HCT116 (cell line): ENCODE results near the gene ARHGEF10L. TPM values are rescaled to one million over a fixed set of nuclear protein-coding genes. Genes with fewer than 3 reads are reported as not detected.

Source experiments
- ATAC-seq: fragments of 200-7000 bp; cut with Tn5 transposase; 2 replicates; pipeline ENCODE4 v1.9.1; 2020; ENCODE audit warnings: mild to moderate bottlenecking, moderate library complexity
- BruUV-seq: library from RNA; stranded (reverse); fragments of 400-500 nt; replicated peaks from 2 replicates; lab custom pipeline; 2021; lab: Mats Ljungman, UMichigan
- CTCF ChIA-PET: fragments of 300-600 bp; sonication (Branson Sonifier 250); formaldehyde crosslinking; loops from one replicate; lab custom pipeline; 2021; ENCODE audit warnings: antibody characterized with exemption; lab: Charles Lee
- POLR2A ChIA-PET: fragments of 300-600, 350-600 bp; sonication (Branson Sonifier 250); formaldehyde crosslinking; loops from one replicate; lab custom pipeline; 2021; ENCODE audit warnings: antibody characterized with exemption; lab: Charles Lee
- RAD21 ChIA-PET, 2 experiments: fragments of 300-600 bp; sonication (Branson Sonifier 250); formaldehyde crosslinking; loops; one replicate each; lab custom pipeline; 2023; ENCODE audit warnings: low total read pairs in 2 of 2; ENCODE audit not compliant: uncharacterized antibody in 2 of 2, unreplicated experiment in 2 of 2, low non-redundant PET in 1 of 2; lab: Charles Lee
- DNase-seq: peaks from one replicate; pipeline ENCODE4 v3.0.0-alpha.2; 2010; ENCODE audit warnings: low read depth, low spot score
- H2AFZ ChIP-seq: fragments of 200-600 bp; shearing (Covaris generic), sonication (generic); 2 replicates; pipeline ENCODE4 v1.6.1; 2017; ENCODE audit warnings: low read depth, mixed run types, mixed read lengths, antibody characterized with exemption, low read length; ENCODE audit not compliant: poor library complexity, severe bottlenecking
- H3K27ac ChIP-seq: 2 replicates; pipeline ENCODE4 v1.5.1; 2012; ENCODE audit warnings: low read depth, low read length
- H3K27me3 ChIP-seq: fragments of 200-600 bp; sonication (generic); 2 replicates; pipeline ENCODE4 v1.6.1; 2016; ENCODE audit warnings: mixed run types, low read length, mixed read lengths; ENCODE audit not compliant: insufficient read depth
- H3K36me3 ChIP-seq, 2 experiments: fragments of 200-500 bp in 1 of 2; fragments of 200-600 bp in 1 of 2; sonication (Bioruptor generic) in 1 of 2; sonication (generic) in 1 of 2; 2 replicates each; pipeline versions ENCODE4 v1.5.1 to v1.6.1; 2014 to 2016; ENCODE audit warnings: low read length in 2 of 2, inconsistent platforms in 1 of 2, mixed read lengths in 1 of 2, mixed run types in 1 of 2; ENCODE audit not compliant: insufficient read depth in 2 of 2, control insufficient read depth in 1 of 2
- H3K4me1 ChIP-seq, 2 experiments: fragments of 200-600 bp in 1 of 2; sonication (generic) in 1 of 2; 2 replicates each; pipeline versions ENCODE4 v1.5.1 to v1.6.1; 2012 to 2017; ENCODE audit warnings: low read length in 2 of 2, inconsistent platforms in 1 of 2, mild to moderate bottlenecking in 1 of 2, mixed read lengths in 1 of 2, mixed run types in 1 of 2, moderate library complexity in 1 of 2; ENCODE audit not compliant: insufficient read depth in 2 of 2, control insufficient read depth in 1 of 2
- H3K4me2 ChIP-seq: fragments of 200-600 bp; sonication (generic); 2 replicates; pipeline ENCODE4 v1.6.1; 2017; ENCODE audit warnings: mixed run types, low read length, mixed read lengths
- H3K4me3 ChIP-seq, 2 experiments: fragments of 200-600 bp in 1 of 2; sonication (generic) in 1 of 2; replicated peaks in 1 of 2; 2 replicates each; pipeline ENCODE4 v1.5.1; 2011 to 2016; ENCODE audit warnings: low read length in 2 of 2, control low read depth in 1 of 2, low read depth in 1 of 2, mild to moderate bottlenecking in 1 of 2, mixed read lengths in 1 of 2, mixed run types in 1 of 2
- H3K79me2 ChIP-seq: fragments of 200-600 bp; sonication (generic); 2 replicates; pipeline ENCODE4 v1.6.1; 2017; ENCODE audit warnings: mild to moderate bottlenecking, mixed run types, low read length, moderate library complexity, mixed read lengths; ENCODE audit not compliant: insufficient read depth
- H3K9ac ChIP-seq: fragments of 200-600 bp; sonication (generic); 2 replicates; pipeline ENCODE4 v1.6.1; 2016; ENCODE audit warnings: low read length, mixed read lengths
- H3K9me2 ChIP-seq: fragments of 200-600 bp; sonication (generic), shearing (Covaris generic); 2 replicates; pipeline ENCODE4 v1.6.1; 2017; ENCODE audit warnings: mixed run types, mild to moderate bottlenecking, moderate library complexity; ENCODE audit not compliant: insufficient read depth
- H3K9me3 ChIP-seq, 2 experiments: fragments of 200-500 bp in 1 of 2; fragments of 200-600 bp in 1 of 2; sonication (Bioruptor generic) in 1 of 2; sonication (generic) in 1 of 2; 2 replicates each; pipeline ENCODE4 v1.6.1; 2014 to 2017; ENCODE audit warnings: low read length in 2 of 2, mixed read lengths in 2 of 2, inconsistent platforms in 1 of 2, low read depth in 1 of 2, mild to moderate bottlenecking in 1 of 2, mixed run types in 1 of 2, moderate library complexity in 1 of 2; ENCODE audit not compliant: control insufficient read depth in 1 of 2, insufficient read depth in 1 of 2
- H4K20me1 ChIP-seq: fragments of 200-600 bp; sonication (generic), shearing (Covaris generic); 2 replicates; pipeline ENCODE4 v1.6.1; 2017; ENCODE audit warnings: mixed run types, mild to moderate bottlenecking, moderate library complexity; ENCODE audit not compliant: insufficient read depth
- CBX3 ChIP-seq: IDR thresholded peaks from 2 replicates; pipeline ENCODE4 v1.6.1; 2012; ENCODE audit warnings: low read depth
- CEBPB ChIP-seq: IDR thresholded peaks from 2 replicates; pipeline ENCODE4 v1.6.1; 2012; ENCODE audit warnings: low read depth
- EZH2phosphoT487 ChIP-seq: fragments of 200-600 bp; IDR thresholded peaks from 2 replicates; pipeline ENCODE4 v1.6.1; 2018; ENCODE audit warnings: antibody characterized with exemption, borderline replicate concordance
- ZNF274 ChIP-seq: fragments of 200-500 bp; sonication (Bioruptor generic); IDR thresholded peaks from 2 replicates; pipeline ENCODE4 v1.6.1; 2014; ENCODE audit warnings: mild to moderate bottlenecking, low read depth, low read length, inconsistent platforms
- intact Hi-C: fragments of 100-400 bp; cut with micrococcal nuclease; formaldehyde crosslinking; loops from 2 replicates; pipeline ENCODE4 v1.10.0; 2022
- total RNA-seq: library from RNA; stranded (reverse); gene quantifications from one replicate; pipeline ENCODE4 v1.2.1, GENCODE V29; 2021; ENCODE audit not compliant: unreplicated experiment
- TF ChIP-seq, protein P1 (sequence below), 3 experiments: fragments of 200-600 bp in 1 of 3; sonication (generic) in 1 of 3; IDR thresholded peaks in 2 of 3; conservative IDR thresholded peaks in 1 of 3; 2 replicates each; pipeline ENCODE4 v1.5.1; 2012 to 2017; ENCODE audit warnings: low read depth in 2 of 3, low read length in 2 of 3, antibody characterized with exemption in 1 of 3, borderline replicate concordance in 1 of 3, control low read depth in 1 of 3, mild to moderate bottlenecking in 1 of 3, mixed read lengths in 1 of 3, mixed run types in 1 of 3, moderate library complexity in 1 of 3; ENCODE audit not compliant: insufficient read depth in 1 of 3
- TF ChIP-seq, protein P2 (sequence below): IDR thresholded peaks from 2 replicates; pipeline ENCODE4 v1.6.1; 2012

The ARHGEF10L gene
- total RNA-seq, 1 experiment from 2014 or later = 14.7 TPM

- H3K9me3 ChIP-seq = no peaks in the 10 kb centered on the region
- ATAC-seq = no peak
- no peak overlapping the region for H3K9ac ChIP-seq
- H3K9me2 ChIP-seq = no peaks in the 10 kb centered on the region
- ChIA-PET CTCF (no interaction called here), RAD21 (no interaction called here), POLR2A (no interaction called here)
- H3K4me1 ChIP-seq = peaks cover 26 to 54% of the 10 kb centered on the region in 2 experiments
- intact Hi-C loops = no loop called here
- no peaks in the 10 kb centered on the region for H4K20me1 ChIP-seq
- H3K79me2 ChIP-seq = peaks cover 6% of the 10 kb centered on the region; the same call in 1 of the 2 replicates
- no peak overlapping the region for H3K4me2 ChIP-seq
- H2AFZ ChIP-seq = no peak overlapping the region
- no peaks in the 10 kb centered on the region for H3K27me3 ChIP-seq
- no peak for DNase-seq
- no peaks in the 10 kb centered on the region for H3K36me3 ChIP-seq
- no TSS peak for BruUV-seq
- no peak overlapping the region for H3K4me3 ChIP-seq
- H3K27ac ChIP-seq = no peak overlapping the region
- TF ChIP-seq CEBPB (no peak), EZH2phosphoT487 (no peak), ZNF274 (no peak), CBX3 (no peak)
- TF ChIP-seq, protein P1, sequence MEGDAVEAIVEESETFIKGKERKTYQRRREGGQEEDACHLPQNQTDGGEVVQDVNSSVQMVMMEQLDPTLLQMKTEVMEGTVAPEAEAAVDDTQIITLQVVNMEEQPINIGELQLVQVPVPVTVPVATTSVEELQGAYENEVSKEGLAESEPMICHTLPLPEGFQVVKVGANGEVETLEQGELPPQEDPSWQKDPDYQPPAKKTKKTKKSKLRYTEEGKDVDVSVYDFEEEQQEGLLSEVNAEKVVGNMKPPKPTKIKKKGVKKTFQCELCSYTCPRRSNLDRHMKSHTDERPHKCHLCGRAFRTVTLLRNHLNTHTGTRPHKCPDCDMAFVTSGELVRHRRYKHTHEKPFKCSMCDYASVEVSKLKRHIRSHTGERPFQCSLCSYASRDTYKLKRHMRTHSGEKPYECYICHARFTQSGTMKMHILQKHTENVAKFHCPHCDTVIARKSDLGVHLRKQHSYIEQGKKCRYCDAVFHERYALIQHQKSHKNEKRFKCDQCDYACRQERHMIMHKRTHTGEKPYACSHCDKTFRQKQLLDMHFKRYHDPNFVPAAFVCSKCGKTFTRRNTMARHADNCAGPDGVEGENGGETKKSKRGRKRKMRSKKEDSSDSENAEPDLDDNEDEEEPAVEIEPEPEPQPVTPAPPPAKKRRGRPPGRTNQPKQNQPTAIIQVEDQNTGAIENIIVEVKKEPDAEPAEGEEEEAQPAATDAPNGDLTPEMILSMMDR (IDR thresholded peaks at IDR 0.05 in 2 of 3, conservative IDR thresholded peaks at IDR 0.05 in 1 of 3; ENCODE audit: borderline replicate concordance in 1 of 3, insufficient read depth in 1 of 3, low read depth in 2 of 3, low read length in 2 of 3) = no peak
- TF ChIP-seq, protein P2, sequence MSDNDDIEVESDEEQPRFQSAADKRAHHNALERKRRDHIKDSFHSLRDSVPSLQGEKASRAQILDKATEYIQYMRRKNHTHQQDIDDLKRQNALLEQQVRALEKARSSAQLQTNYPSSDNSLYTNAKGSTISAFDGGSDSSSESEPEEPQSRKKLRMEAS = no peak
Observed at GRCh38 chr1:17535300-17535936, 4.1 kb upstream of the ARHGEF10L start.
